ENCODE results near the gene SARNP. TPM values are rescaled to one million over a fixed set of nuclear protein-coding genes. Genes with fewer than 3 reads are reported as not detected.

The SARNP gene
- polyA plus RNA-seq, 1 donor, result 64.9 TPM

Other genes starting within 250 kb of the SARNP start
- gene OR2AP1, start 245.3 kb downstream of the SARNP start, polyA plus RNA-seq (ENCODE audit: insufficient read length), result not detected
- gene OR10P1, start 180.8 kb downstream of the SARNP start, polyA plus RNA-seq (ENCODE audit: insufficient read length), result not detected
- 466 TPM for gene ITGA7, start 109.8 kb downstream of the SARNP start, polyA plus RNA-seq (ENCODE audit: insufficient read length)
- 109 TPM for gene BLOC1S1, start 101.7 kb downstream of the SARNP start, polyA plus RNA-seq (ENCODE audit: insufficient read length)
- 31.4 TPM for gene RDH5, start 97.3 kb downstream of the SARNP start, polyA plus RNA-seq (ENCODE audit: insufficient read length)
- gene CD63, start 88.7 kb downstream of the SARNP start, polyA plus RNA-seq (ENCODE audit: insufficient read length), result 781 TPM
- gene GDF11, start 74.6 kb downstream of the SARNP start, polyA plus RNA-seq (ENCODE audit: insufficient read length), result 17.2 TPM
- gene ORMDL2, start 317 bp upstream of the SARNP start, polyA plus RNA-seq (ENCODE audit: insufficient read length), result 16.4 TPM
- 23.3 TPM for gene DNAJC14, start 11.9 kb upstream of the SARNP start, polyA plus RNA-seq (ENCODE audit: insufficient read length)
- 3.8 TPM for gene MMP19, start 25.2 kb upstream of the SARNP start, polyA plus RNA-seq (ENCODE audit: insufficient read length)
- 18.9 TPM for gene PYM1, start 110.2 kb upstream of the SARNP start, polyA plus RNA-seq (ENCODE audit: insufficient read length)
- 16.3 TPM for gene DGKA, start 113.4 kb upstream of the SARNP start, polyA plus RNA-seq (ENCODE audit: insufficient read length)
- 2.0 TPM for gene PMEL, start 148.3 kb upstream of the SARNP start, polyA plus RNA-seq (ENCODE audit: insufficient read length)
- gene CDK2, start 149.1 kb upstream of the SARNP start, polyA plus RNA-seq (ENCODE audit: insufficient read length), result 23.7 TPM
- gene RAB5B, start 156.4 kb upstream of the SARNP start, polyA plus RNA-seq (ENCODE audit: insufficient read length), result 124 TPM
- gene SUOX, start 179.6 kb upstream of the SARNP start, polyA plus RNA-seq (ENCODE audit: insufficient read length), result 14.6 TPM
- 11.9 TPM for gene IKZF4, start 203.3 kb upstream of the SARNP start, polyA plus RNA-seq (ENCODE audit: insufficient read length)
- 467 TPM for gene RPS26, start 224.2 kb upstream of the SARNP start, polyA plus RNA-seq (ENCODE audit: insufficient read length)